GF-D8 (cell line): ENCODE data around the gene GAL3ST1.
"Not testable (repeated sequence)": the region's sequence is repeated elsewhere in the genome, so short reads cannot be mapped to it uniquely, and the experiment has no call there.

Experiments used
- DNase-seq: peaks from one replicate; lab custom pipeline; 2025; lab: John Stamatoyannopoulos, UW

GAL3ST1 gene

GRCh38 chr22:30564045-30564760 lies 10.3 kb downstream of the GAL3ST1 start:
- DNase-seq = no peak

DNA sequence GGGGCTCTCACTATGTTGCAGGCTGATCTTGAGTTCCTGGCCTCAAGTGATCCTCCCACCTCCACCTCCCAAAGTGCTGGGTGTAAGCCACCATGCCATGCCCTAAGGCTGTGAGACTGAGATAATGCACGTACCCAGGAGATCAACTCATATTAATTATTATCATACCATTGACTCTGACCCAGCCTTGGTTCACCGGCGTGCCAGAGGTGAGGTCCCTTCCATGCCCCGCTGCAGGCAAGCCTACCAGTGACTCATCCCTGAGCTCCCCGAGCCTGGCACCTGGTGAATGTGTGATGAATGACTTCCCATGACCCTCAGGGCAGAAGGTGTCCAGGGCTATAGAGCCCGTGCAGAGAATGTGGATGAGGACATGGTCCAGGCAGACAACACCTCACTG lies 12.1 kb downstream of the GAL3ST1 start:
- no peak for DNase-seq

DNA sequence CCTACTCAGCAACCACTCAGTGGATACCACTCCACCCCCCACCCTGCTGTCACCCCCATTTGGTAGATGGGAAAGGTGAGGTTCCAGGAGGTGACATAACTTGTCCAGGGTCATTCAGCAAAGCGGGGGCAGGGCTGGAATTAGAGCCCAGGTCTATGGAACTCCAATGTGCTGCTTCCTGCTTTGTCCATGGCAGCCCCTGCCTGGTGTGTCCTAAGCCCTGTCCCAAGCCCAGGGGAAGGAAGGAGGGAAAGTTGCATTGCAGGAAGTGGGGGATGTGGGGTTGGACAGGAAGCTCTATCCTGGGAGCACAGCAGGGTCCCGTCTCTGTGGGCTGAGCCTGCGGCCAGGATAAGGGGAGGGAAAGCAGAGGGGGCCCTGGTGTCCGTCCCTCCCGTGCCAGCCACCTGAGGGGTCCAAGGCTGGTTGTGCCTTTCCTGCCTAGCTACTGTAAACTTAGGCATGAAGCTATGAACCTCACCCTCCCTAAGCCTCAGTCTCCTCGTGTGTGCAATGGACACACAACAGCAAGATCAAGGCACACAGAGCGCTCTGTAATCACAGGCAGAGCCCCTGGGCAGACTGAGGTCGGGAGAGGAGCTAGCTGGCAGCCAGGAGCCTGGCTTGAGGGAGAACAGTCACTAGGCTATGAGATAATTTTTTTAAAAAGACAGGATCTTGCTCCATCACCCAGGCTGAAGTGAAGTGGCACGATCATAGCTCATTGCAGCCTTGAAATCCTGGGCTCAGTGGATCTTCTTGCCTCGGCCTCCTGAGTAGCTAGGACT lies 12.9 kb downstream of the GAL3ST1 start:
- no peak for DNase-seq

GRCh38 chr22:30560643-30561202 lies 13.7 kb downstream of the GAL3ST1 start:
- DNase-seq = not testable (repeated sequence)

GRCh38 chr22:30559889-30560288 lies 14.6 kb downstream of the GAL3ST1 start:
- no peak for DNase-seq

DNA sequence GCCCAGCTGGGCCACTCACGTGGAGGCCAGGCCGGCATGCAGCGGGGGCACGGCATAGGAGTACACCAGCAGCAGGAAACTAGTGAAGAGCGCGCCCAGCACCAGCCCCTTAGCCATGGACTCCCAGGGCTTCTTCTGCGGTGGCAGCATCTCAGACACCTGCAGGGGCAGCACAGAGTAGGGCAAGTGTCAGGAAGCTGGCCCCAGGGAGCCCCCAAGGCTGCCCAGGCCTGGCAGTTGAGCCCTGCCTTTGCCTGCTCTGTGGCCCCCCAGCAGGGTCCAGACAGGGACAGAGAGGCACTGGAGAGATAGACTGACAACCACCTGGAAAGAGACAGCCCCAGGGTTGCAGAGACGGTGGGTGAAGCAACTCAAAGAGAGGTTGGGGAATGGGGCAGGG lies 17.2 kb downstream of the GAL3ST1 start:
- no peak for DNase-seq

DNA sequence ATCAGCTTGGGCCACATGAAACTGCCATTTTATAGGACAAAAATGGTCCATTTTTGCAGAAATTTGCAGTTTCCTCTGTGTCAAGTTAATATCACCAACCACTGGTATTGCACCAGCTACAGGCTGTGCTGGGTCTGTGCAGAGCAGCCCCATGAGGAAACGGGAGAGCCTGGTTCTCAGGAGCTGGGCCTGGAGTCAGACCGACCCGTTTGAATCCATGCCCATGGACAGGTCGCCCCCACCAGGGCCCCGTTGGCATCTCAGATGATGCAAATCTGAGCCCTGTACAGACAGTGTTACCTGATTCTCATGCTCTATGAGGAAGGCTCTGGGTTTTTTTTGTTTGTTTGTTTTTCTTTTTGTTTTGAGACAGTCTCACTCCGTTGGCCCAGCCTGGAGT lies 18.1 kb downstream of the GAL3ST1 start:
- DNase-seq = no peak

DNA sequence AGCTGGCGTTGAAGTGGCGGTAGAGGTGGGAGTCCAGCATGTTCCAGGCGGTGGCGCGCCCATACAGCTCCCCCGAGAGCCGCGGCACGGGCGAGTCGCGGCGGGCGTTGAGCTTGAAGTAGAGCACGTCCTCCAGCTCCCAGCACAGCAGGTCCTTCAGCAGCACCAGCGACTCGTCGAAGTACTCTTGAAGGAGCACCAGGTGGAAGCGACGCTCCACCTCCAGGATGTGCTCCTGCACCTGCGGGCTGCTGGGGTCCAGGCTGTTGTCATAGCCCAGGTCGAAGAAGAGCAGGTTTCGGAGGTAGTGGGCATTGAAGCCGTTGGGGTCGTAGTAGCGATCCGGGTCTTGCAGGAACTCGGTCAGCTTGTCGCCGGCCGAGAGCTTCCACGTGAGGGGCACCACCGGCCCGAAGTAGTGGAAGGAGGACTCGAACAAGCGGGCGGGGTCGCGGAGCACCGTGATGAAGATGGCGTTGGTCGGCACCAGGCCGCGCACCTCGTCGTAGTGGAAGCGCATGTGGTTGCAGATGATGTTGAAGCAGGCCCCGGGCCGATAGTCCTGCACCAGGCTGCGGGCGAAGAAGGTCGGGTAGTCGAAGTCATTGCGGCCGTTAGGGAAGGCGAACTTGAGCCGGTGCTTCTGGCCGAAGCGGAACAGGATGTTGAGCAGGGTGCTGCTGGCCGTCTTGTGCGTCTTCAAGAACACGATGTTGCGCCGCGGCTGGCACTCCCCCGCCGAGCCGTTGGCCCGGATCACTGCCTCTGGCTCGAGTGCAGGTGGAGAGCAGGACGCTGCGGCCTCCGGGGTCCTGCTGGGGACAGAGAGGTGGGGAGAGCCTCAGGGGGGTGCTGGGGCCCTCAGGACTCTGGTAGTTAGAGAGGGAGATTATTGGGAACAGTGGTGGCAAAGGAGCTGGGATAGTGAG lies 18.9 kb downstream of the GAL3ST1 start:
- DNase-seq = no peak

GRCh38 chr22:30553971-30554370 lies 20.5 kb downstream of the GAL3ST1 start:
- DNase-seq = no peak

DNA sequence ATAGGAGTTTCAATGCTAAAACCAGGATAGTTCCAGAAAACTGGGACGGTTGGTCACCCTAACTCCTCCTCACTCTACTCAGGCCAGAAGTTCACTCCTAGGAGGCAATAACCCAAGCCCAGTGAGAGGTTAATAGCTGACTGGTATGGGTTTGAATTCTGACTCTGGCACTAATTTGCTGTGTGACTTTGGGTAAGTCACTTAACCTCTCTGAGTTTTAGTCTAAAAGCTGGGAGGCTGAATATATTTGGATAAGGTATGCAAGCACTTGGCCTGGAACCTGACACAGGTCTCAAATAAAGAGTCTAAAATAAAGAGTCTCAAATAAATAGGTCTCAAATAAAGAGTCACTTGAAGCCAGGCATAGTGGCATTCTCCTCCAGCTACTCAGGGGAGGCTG lies 21.7 kb downstream of the GAL3ST1 start:
- no peak for DNase-seq

DNA sequence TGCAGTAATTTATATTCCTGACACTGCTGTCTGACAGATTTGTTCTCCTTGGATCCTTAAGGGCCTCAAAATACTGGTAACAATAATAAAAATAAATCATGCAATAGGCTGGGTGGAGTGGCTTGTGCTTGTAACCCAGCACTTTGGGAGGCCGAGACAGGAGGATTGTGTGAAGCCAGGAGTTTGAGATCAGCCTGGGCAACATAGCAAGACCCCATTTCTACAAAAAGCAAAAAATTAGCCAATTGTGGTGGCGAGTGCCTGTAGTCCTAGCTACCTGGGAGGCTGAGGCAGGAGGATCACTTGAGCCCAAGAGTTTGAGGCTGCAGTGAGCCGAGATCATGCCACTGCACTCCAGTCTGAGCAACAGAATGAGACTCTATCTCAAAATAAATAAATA lies 22.7 kb downstream of the GAL3ST1 start:
- DNase-seq = not testable (repeated sequence)

- no peak for DNase-seq
Observed at GRCh38 chr22:30547188-30547587, 27.3 kb downstream of the GAL3ST1 start.

GRCh38 chr22:30546616-30547015 lies 27.8 kb downstream of the GAL3ST1 start, which contains the start of gene SEC14L6:
SEC14L6 (minus strand) TSS chr22:30546741; CDS start chr22:30546682, 59 bp downstream.
- DNase-seq = no peak

DNA sequence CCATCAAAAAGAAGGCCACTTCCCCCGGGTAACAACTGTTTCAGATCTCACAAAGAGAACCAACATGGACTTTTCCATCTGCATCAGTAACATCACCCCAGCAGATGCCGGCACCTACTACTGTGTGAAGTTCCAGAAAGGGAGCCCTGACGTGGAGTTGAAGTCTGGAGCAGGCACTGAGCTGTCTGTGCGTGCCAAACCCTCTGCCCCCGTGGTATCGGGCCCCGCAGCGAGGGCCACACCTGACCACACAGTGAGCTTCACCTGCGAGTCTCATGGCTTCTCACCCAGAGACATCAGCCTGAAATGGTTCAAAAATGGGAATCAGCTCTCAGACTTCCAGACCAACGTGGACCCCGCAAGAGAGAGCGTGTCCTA lies 31.7 kb downstream of the GAL3ST1 start:
- no peak for DNase-seq

DNA sequence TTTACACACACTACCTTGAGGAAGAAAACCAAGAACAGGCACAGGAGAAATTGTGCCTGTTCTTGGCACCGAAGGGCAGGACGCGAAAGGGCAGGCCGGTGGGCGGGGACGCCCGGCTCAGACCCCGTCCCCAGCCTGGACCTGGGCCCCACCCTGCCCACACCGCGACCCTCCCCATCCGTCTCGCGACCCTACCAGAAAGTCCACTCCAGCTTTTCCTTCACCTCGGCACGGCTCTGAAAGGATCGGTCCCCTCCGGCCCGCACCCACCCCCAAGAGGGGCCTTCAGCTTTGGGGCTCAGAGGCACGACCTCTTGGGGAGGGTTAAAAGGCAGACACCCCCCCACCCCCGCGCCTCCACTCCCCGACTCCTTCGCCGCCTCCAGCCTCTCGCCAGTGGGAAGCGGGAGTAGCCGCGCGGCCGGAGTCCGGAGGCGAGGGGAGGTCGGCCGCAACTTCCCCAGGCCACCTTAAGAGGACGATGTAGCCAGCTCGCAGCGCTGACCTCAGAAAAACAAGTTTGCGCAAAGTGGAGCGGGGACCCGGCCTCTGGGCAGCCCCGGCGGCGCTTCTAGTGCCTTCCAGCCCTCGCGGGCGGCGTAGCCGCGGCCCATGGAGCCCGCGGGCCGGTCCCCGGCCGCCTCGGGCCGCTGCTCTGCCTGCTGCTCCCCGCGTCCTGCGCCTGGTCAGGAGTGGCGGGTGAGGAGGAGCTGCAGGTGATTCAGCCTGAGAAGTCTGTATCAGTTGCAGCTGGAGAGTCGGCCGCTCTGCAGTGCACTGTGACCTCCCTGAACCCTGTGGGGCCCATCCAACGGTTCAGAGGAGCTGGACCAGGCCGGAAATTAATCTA lies 32.3 kb downstream of the GAL3ST1 start:
- DNase-seq = no peak

- not testable (repeated sequence) for DNase-seq
Observed at GRCh38 chr22:30541511-30541910, 33.0 kb downstream of the GAL3ST1 start.

DNA sequence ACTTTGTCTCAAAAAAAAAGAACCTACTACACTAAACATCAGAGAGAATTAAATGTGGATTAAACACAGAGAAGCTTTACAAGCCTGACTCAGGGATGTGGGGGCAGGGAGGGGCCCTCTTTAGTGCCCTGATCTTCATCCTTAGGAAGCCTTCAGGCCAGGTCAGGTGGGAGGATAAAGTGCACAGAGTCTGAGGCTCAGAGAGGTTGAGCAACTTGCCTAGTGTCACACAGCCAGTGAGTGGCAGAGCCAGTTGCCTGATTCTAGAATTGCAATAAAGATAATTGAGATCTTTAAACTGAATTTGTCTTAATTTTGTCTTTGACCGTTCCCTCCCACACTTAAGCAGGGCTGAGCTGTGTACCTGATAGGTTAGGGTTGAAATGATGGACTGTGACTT lies 35.1 kb downstream of the GAL3ST1 start:
- DNase-seq = no peak

- DNase-seq = no peak
Observed at GRCh38 chr22:30538280-30538679, 36.2 kb downstream of the GAL3ST1 start.

DNA sequence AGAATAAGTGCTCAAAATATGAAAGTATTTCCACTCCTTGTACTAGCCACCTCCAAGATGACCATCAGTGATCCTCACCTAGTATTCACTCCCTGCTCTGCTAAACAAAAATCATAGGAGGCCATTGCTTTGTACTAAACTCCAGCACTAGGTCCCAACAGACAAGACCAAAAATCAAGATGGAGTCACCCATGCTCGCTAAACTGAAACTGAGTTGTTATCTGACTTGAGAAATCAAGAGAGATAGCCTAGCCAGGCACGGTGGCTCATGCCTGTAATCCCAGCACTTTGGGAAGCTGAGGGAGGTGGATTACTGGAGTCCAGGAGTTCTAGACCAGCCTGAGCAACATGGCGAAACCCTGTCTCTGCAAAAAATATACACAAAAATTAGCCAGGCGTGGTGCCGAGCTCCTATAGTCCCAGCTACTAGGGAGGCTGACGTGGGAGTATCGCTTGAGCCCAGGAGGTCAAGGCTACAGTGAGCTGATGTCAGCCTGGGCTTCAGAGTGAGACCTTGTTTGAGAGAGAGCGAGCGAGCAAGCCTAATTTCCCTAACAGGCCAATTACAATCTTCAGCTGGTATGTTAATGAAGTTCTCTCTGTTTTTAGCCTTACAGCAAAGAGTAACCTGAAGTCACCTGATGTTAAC lies 37.3 kb downstream of the GAL3ST1 start:
- DNase-seq = no peak

DNA sequence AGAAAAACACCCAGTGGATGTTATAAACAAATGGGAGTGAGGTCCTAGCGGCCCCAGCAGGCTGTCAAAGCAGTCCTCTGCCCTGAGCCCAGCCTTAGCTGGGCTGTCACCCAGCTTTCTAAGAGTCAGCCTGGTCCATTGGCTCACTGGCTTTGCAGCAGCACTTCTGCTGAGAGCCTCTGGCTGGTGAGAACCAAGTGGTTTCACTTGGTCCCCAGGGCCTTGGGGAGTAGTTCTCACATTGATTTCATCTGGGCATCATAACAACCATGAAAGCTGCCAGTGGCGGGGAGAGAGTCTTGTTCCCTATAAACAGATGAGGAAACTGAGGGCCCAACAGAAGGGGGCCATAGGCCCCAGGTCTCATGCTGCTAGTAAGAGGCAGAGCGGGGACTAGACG lies 39.3 kb downstream of the GAL3ST1 start:
- no peak for DNase-seq
